ENCODE data around the gene ELOVL6. TPM values are rescaled to one million over a fixed set of nuclear protein-coding genes. Genes with fewer than 3 reads are reported as not detected.

ELOVL6 gene
- total RNA-seq, 4 donors from 2014 or later, result 0.10 to 0.42 (median 0.13) TPM; not detected in 1

- Histone ChIP-seq H3K27me3 (no peaks in the 10 kb centered on the region), H3K27ac (no peak overlapping the region), H3K9me3 (no peaks in the 10 kb centered on the region), H3K4me1 (no peaks in the 10 kb centered on the region), H3K4me3 (no peak overlapping the region), H3K36me3 (no peaks in the 10 kb centered on the region)
- ATAC-seq (no peak), DNase-seq (no peak)
- intact Hi-C loops (cut with DNase I; ENCODE audit: low total_unique reads) (no loop called here), in situ Hi-C loops (cut with MboI; ENCODE audit: low sequenced_read_pairs in 4 of 4) (no loop called here)
- TF ChIP-seq CTCF (IDR thresholded peaks at IDR 0.05 in 4 of 5, conservative IDR thresholded peaks at IDR 0.05 in 1 of 5), result no peak
- TF ChIP-seq POLR2A (IDR thresholded peaks at IDR 0.05), result no peak
Measured at GRCh38 chr4:110135523-110135922, 62.9 kb downstream of the ELOVL6 start.

GRCh38 chr4:110135076-110135475, 63.3 kb downstream of the ELOVL6 start:
- no peak for ATAC-seq
- Histone ChIP-seq H3K9me3 (no peaks in the 10 kb centered on the region), H3K4me1 (no peaks in the 10 kb centered on the region), H3K36me3 (no peaks in the 10 kb centered on the region), H3K27ac (no peak overlapping the region), H3K27me3 (no peaks in the 10 kb centered on the region), H3K4me3 (no peak overlapping the region)
- DNase-seq, result no peak
- intact Hi-C loops (cut with DNase I; ENCODE audit: low total_unique reads), result no loop called here
- TF ChIP-seq POLR2A (IDR thresholded peaks at IDR 0.05) (no peak), CTCF (IDR thresholded peaks at IDR 0.05 in 4 of 5, conservative IDR thresholded peaks at IDR 0.05 in 1 of 5) (no peak)
- in situ Hi-C loops (cut with MboI; ENCODE audit: low sequenced_read_pairs in 4 of 4), result no loop called here

DNA sequence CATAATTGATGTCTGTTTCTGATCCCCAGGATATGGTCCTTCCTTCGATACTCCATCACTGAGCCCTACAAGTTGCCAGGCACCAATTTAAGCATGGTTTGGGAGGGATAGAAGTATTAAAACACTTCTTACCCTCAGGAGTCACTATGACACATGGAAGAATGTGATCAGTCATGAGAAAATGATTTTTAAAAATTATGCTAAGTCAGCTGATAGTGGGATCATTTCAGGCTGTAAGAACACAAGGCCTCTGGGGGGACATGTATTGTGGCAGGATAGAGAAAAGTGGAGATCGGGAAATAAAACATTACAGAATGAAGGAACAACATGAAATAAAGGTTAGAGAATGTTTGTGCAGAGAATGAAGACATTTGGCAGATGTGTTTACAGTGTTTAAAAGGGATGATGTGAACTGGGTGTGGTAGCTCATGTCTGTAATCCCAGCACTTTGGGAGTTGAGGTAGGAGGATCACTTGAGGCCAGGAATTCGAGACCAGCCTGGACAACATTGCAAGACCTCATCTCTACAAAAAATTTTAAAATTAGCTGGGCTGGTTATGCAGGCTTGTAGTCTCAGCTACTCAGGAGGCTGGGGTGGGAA, 64.0 kb downstream of the ELOVL6 start:
- DNase-seq (no peak), ATAC-seq (no peak)
- Histone ChIP-seq H3K9me3 (no peaks in the 10 kb centered on the region), H3K27ac (no peak overlapping the region), H3K36me3 (no peaks in the 10 kb centered on the region), H3K4me3 (no peak overlapping the region), H3K27me3 (no peaks in the 10 kb centered on the region), H3K4me1 (no peaks in the 10 kb centered on the region)
- intact Hi-C loops (cut with DNase I; ENCODE audit: low total_unique reads), result no loop called here
- no peak for TF ChIP-seq CTCF (IDR thresholded peaks at IDR 0.05 in 4 of 5, conservative IDR thresholded peaks at IDR 0.05 in 1 of 5)
- no peak for TF ChIP-seq POLR2A (IDR thresholded peaks at IDR 0.05)
- in situ Hi-C loops (cut with MboI; ENCODE audit: low sequenced_read_pairs in 4 of 4), result no loop called here

DNA sequence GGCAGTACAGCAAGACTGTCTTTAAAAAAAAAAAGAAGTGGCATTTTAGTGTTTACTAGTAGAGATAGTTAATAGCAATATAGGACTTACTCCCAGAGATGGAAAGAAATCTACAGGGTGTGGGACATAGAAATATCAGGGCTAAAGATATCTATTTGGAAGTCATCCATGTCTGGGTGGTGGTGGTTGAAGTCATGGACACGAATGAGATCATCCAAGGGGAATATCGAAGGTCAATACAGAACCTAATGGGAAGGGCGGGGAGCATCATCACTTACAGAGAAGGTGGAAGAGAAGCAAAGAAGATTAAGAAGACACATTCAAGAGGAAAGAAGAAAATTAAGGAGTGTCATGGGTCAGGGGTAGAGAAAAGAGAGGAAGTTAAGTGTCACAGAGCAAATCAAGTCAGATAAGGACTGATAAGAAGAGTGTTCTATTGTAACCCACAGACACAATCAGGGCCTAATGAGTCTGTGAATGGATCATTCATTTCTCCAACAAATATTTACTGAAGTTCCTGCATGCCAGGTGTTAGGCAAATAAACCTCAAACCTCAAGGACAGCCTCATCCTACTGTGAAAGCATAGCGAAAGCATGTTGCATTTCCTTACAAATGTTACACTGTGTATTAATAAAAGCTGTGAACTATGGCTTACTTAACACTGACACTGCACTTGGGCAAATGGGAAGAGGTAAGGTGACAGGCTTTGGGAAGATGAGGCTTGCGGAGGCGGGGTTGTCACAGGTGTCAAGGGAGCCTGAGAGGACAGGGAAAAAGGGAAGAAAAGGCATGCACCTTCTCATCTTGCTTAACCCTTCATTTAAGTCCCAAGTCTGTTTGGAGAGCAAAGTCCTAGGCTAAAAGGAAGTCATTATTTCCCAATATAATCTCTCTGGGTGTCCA, 65.3 kb downstream of the ELOVL6 start:
- intact Hi-C loops (cut with DNase I; ENCODE audit: low total_unique reads), result no loop called here
- no peak overlapping the region for H3K4me3 ChIP-seq
- no peak for TF ChIP-seq CTCF (IDR thresholded peaks at IDR 0.05 in 4 of 5, conservative IDR thresholded peaks at IDR 0.05 in 1 of 5)
- no peak for TF ChIP-seq POLR2A (IDR thresholded peaks at IDR 0.05)
- H3K4me1 ChIP-seq, result no peaks in the 10 kb centered on the region
- H3K36me3 ChIP-seq, result no peaks in the 10 kb centered on the region
- H3K9me3 ChIP-seq, result no peaks in the 10 kb centered on the region
- in situ Hi-C loops (cut with MboI; ENCODE audit: low sequenced_read_pairs in 4 of 4), result no loop called here
- ATAC-seq, result no peak
- no peak overlapping the region for H3K27ac ChIP-seq
- H3K27me3 ChIP-seq, result no peaks in the 10 kb centered on the region
- DNase-seq, result no peak
